Left renal pelvis (tissue), 4 donors: ENCODE results near the gene NCBP2. TPM values are rescaled to one million over a fixed set of nuclear protein-coding genes. Genes with fewer than 3 reads are reported as not detected.

ENCODE experiments used
- DNase-seq, 4 donors: peaks; one replicate each; pipeline ENCODE4 v3.0.0-alpha.2; 2013; ENCODE audit warnings: low read depth in 4 of 4, low spot score in 3 of 4
- polyA plus RNA-seq, 4 donors: library from polyadenylated mRNA; unstranded; fragments of 120-200 nt; gene quantifications; one replicate each; pipeline ENCODE4 v1.2.1, GENCODE V29; 2013; ENCODE audit not compliant: insufficient read length in 4 of 4

Gene NCBP2
- polyA plus RNA-seq: 100 to 1,000 TPM in 3 of 4 donors, 10 to 100 TPM in 1; 68.7 to 113 (median 106) TPM

- DNase-seq: peak; percentile 94 to 96 (median 94)
Measured at GRCh38 chr3:196942226-196942914, at the start of gene NCBP2. Gene NCBP2, minus strand, starts transcription at chr3:196942528. Its CDS starts 25 bp downstream, at chr3:196942503.

GRCh38 chr3:196991581-196992460, 49.5 kb upstream of the NCBP2 start:
- no peak for DNase-seq

- no peak for DNase-seq
Measured at GRCh38 chr3:196990601-196991007, 48.3 kb upstream of the NCBP2 start.

- no peak for DNase-seq
Measured at GRCh38 chr3:196989721-196990262, 47.5 kb upstream of the NCBP2 start.

GRCh38 chr3:196988241-196989029, 46.1 kb upstream of the NCBP2 start:
- DNase-seq: no peak

GRCh38 chr3:196987022-196987421, 44.7 kb upstream of the NCBP2 start:
- DNase-seq: no peak

- no peak for DNase-seq
Measured at GRCh38 chr3:196985954-196986885, 43.9 kb upstream of the NCBP2 start.

- DNase-seq: no peak
Measured at GRCh38 chr3:196985298-196985697, 43.0 kb upstream of the NCBP2 start.

- DNase-seq: no peak
Measured at GRCh38 chr3:196983186-196983585, 40.9 kb upstream of the NCBP2 start.

GRCh38 chr3:196981657-196982056, 39.3 kb upstream of the NCBP2 start:
- no peak for DNase-seq

GRCh38 chr3:196979545-196979944, 37.2 kb upstream of the NCBP2 start:
- no peak for DNase-seq

GRCh38 chr3:196976941-196977340, 34.6 kb upstream of the NCBP2 start:
- no peak for DNase-seq

- no peak for DNase-seq
Measured at GRCh38 chr3:196975349-196975748, 33.0 kb upstream of the NCBP2 start.

GRCh38 chr3:196974661-196975060, 32.3 kb upstream of the NCBP2 start:
- DNase-seq: no peak

GRCh38 chr3:196971094-196971698, 28.9 kb upstream of the NCBP2 start:
- DNase-seq: no peak

GRCh38 chr3:196970547-196971093, 28.3 kb upstream of the NCBP2 start:
- no peak for DNase-seq

GRCh38 chr3:196969660-196970546, 27.6 kb upstream of the NCBP2 start:
- DNase-seq: no peak

- no peak for DNase-seq
Measured at GRCh38 chr3:196969134-196969659, 26.9 kb upstream of the NCBP2 start.
